CD4-positive, alpha-beta T cell treated with Interleukin-15 for 4 hours (primary cell): ENCODE results near the gene DOCK11.
A peak's percentile ranks its signal among the peaks of the same experiment; 100 is the strongest.

Experiments used
- DNase-seq: peaks from one replicate; pipeline ENCODE4 v3.0.0-alpha.2; 2020; ENCODE audit warnings: low spot score

Gene DOCK11

DNA sequence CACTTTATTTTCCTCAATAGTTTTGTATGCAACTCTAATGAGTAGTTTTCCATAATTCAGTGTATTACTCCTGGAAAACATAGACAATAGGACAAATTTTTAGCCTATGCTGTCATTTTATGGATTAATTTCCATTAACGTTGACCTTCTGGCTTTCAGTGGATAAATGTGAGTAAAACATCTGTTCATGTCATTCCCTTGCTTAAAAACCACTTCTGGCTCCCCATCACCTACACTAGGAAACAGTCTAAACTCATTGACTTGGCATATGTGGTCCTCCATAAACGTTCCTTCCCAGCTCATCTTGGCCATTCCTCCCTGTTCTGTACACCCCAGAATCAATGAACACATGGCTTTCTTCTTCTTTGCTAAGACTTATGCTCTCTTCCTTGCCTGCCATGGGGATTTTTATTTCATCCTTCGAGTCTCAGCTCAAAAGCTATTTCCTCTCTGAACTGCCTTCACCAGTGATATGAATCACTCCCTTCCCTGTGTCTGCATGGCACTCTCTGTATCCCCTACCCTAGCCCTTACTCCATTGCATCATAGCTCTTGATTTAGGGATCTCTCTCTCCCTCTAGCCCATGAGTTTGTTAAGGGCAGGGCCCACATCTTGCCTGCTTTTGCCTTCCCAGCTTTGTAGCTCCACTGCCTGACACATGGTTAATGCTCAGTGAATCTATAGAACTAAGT, 34.8 kb downstream of the DOCK11 start:
- no peak for DNase-seq

- no peak for DNase-seq
Observed at GRCh38 chrX:118534716-118535493, 39.3 kb downstream of the DOCK11 start.

DNA sequence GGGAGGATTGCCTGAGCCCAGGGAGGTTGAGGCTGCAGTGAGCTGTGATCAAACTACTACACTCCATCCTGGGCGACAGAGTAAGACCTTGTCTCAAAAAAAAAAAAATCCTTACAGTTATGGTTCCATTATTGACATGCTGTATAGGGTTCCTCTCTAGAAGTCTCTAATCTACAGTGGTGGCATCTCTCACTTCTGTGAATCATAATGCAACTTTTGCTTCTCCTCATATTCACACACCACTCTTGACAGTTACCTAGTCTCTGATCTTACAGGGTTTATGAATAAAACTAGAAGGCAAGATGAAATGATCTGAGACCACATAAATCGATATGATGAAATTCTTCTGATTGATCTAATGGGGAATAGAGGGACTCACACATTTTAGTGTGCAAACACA, 40.6 kb downstream of the DOCK11 start:
- no peak for DNase-seq

DNA sequence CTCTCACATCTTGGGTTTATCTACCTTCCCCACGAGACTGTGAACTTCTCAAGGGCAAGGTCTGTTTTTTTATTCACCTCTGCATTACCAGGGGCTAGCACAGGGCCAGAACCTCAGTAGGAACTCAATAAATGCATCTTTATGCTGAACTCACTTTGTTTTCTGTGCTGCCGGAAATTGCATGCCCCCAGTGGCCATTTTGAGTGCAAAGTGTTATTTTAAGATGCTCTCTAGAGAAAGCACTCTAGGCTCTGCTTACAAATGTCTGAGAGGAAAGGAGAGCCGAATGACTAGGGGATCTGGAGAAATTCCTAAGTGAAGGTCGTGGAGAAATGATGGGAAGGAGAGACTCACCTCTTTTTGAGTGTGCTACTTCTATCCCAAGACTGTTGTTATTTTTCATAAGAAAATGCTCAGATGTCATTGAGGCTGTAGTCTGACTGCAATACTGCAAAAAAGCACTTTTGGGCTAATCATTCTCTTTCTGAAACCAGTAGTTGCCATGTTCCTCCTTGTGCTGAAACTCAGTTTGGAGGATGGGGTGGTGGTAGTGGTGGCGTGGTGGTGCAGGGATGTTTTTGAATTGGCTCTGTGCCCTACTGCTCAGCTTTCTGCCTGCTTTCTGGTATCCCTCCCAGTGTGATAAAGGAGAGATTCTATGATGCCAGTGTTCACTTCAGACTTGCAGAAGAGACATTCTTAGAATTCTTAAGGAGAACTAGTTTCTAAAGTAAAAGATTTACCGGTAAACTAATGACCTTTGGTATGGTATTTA, 41.3 kb downstream of the DOCK11 start:
- DNase-seq, result peak; percentile 55

GRCh38 chrX:118538386-118538785, 42.8 kb downstream of the DOCK11 start:
- no peak for DNase-seq

GRCh38 chrX:118540342-118540741, 44.7 kb downstream of the DOCK11 start:
- DNase-seq, result no peak

DNA sequence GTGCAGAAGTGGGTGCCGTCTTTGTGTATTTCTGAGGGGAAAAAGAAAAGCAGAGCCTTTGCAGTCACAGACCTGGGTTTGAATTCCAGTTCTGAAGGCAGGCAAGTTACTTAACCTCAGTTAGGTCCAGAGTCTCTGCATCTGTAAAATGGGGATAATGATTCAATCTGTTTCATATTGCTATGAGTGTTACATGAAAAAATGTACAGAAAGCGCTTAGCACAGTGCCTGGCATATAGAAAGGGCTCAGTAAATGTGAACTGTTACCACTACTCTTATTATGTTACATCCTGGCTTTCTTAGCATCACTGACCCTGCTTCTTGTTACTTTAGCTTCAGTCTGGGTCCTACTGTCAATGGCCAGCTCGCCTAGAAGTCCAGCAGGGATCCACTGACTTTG, 45.9 kb downstream of the DOCK11 start:
- DNase-seq, result no peak

DNA sequence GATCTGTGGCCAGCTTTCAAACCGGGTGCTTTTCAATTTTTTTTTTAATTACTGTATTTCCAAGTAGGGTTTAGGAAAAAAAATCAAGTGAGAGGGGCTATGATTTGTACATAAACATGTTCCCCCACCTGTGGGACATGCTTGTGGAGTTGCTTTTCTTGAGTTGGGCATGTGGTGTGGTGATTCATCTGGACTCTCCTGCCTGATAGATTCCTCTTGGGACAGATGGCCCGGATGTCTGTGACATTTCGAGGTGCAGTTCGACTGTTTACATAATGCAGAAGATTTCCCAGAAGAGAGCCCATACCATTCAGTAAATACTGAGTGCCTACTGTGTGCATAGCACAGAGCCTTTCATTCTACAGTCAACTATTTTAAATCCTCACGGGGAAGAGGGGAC, 49.9 kb downstream of the DOCK11 start:
- DNase-seq, result no peak

- DNase-seq, result no peak
Observed at GRCh38 chrX:118548841-118549240, 53.2 kb downstream of the DOCK11 start.

GRCh38 chrX:118550792-118551191, 55.2 kb downstream of the DOCK11 start:
- DNase-seq, result no peak

DNA sequence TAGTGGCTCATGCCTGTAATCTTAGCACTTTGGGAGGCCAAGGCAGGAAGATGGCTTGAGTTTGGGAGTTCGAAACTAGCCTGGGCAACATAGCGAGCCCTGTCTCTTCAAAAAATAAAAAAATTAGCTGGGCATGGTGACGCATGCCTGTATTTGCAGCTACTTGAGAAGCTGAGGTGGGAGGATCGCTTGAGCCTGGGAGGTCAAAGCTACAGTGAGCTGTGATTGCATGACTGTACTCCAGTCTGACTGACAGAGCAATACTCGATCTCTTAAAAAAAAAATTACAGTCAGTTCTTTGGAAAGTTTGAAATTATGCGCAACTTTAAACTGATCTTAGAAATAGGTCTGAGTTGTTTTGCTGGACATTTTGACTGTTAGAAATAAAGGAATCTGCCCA, 55.8 kb downstream of the DOCK11 start:
- DNase-seq, result no peak

DNA sequence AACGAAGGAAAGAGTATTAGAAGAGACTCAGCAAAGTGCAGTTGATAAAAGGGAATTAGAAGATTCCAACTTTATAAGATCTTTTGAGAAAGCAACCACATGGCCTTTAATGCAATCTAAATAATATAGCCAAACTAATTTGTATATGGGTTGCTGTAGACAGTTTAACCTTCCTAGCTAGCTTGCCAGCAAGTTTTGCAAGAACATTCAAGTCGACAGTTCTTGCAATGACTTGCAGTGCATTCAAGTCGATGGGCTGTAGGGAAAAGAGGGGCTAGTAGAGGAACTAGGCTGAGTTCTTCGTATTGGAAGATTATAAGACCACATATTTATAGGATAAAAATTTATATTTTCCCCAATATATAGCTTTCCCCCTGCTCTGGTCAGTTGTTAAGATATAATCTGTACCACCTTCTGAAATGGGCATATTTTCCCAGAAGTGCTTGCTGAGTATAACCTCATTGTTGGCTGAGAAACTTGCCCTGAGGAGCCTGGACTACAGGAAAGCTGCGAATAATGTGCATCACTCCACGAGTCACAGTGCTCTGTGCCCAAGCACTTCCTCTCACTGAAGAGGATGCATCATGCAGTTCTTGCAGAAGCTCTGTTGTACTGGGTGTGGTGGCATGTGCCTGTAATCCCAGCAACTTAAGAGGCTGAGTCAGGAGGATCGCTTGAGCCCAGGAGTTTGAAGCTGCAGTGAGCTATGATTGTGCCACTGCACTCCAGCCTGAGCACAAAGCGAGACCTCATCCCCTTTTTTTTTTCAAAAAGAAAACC, 56.7 kb downstream of the DOCK11 start:
- no peak for DNase-seq

DNA sequence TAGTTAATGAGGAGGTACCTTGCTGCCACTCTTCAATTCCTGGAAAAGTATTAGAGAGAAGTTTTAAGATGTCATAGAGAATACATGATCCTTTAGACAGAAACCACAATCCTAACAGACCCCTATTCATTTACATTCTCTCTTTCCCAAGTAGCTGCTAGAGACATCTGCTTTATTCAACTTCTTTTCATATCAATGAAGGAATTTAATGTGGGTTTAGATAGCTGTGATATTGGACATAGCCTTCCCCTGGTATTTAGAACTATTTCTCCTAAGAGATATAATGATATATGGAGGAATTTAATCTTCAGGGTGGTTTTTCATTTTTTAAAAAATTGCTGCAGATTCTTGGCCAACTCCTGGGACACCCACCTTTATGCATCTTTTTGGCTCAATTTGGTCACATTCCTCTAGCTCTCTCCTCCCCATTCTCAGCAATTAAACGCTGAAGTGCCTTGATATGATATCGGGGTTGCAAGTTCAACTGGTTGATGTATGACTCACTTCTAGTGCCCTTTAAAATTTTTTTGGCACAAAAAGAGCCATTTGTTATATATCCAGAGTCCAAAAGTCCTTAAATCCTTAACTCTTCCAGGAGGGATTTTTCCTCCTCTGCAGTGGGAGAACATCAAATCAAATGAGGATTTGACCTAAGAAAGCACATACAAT, 57.6 kb downstream of the DOCK11 start:
- DNase-seq, result no peak

DNA sequence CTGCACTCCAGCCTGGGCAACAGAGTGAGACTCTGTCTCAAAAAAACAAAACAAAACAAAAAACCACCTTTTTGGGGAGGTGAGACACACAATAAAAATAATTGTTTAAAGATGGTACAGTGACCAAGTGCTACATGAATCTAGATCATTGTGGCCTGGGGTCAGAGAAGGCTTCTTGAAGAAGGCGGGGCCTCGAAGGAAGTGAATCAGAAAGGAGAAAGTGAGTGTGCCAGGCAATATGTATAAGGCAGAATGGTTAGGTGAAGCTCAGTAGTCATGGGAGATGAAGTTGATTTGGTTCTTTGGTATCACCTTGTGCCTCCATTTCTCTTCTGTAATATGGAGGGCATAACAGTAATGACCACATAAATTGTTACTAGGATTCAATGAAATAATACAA, 58.9 kb downstream of the DOCK11 start:
- DNase-seq, result no peak

DNA sequence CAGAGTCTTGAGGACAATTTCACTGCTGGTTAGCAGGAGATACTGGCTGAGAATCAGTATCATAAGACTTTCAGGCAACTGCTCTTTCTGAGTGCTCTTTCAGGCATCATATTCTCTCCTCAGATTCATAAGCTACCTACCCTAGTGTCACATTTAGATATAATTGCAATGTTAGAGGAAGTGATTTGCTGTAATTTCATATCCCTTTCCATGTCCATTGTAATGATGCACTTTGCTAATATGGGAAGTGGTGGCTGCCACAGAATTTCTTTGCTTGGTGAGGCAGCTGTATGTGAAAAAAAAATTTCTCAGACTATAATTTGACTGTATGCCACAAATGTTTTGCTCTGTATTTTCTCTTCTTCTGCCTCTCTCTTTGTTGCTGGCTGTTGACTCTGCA, 63.3 kb downstream of the DOCK11 start:
- DNase-seq, result no peak

GRCh38 chrX:118560489-118560888, 64.9 kb downstream of the DOCK11 start:
- no peak for DNase-seq

DNA sequence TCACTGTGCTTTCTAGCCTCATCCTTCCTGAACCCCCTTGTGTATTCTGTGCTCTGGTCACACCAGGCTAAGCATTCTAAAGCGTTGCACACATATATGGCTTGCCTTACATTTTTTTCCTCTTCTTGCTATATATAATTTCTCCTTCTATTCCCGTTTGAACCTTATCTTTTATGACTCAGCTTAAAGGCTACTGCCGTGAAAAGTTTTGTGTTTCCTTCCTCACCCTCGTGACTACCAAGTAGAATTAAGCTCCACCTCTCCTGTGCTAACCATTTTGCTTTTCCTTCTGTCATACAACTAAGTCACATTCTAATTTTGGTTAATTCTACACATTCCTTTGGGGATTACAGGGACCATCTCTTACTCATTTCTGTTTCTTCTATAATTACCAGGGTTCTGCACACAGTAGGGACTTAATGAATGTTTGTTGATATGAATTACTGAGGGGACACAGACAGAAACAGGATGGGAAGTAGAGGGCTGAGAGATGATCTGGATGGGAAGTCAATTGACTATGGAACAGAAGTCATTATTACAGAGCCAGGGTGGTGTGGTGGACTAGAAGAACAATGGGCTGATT, 67.1 kb downstream of the DOCK11 start:
- no peak for DNase-seq

- no peak for DNase-seq
Observed at GRCh38 chrX:118564498-118564897, 68.9 kb downstream of the DOCK11 start.

DNA sequence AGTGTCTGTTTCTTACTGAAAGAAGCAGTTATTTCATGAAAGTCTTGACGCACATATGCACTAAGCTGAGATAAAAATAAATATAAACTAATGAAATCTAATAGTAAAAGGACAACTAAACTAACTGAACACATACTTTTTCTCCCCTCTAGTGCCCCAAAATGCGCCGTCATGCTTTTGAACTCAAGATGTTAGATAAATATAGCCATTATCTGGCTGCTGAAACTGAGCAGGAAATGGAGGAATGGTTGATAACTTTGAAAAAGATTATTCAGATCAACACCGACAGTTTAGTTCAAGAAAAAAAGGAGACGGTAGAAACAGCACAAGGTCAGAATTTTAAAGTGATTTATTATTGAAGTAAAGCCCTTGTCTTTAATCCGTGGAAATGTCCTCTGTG, 70.2 kb downstream of the DOCK11 start:
- DNase-seq, result no peak

GRCh38 chrX:118566359-118566758, 70.7 kb downstream of the DOCK11 start:
- DNase-seq, result no peak

- DNase-seq, result no peak
Observed at GRCh38 chrX:118569676-118570075, 74.1 kb downstream of the DOCK11 start.
